ENCODE measurements around the gene ECHS1.

DNA sequence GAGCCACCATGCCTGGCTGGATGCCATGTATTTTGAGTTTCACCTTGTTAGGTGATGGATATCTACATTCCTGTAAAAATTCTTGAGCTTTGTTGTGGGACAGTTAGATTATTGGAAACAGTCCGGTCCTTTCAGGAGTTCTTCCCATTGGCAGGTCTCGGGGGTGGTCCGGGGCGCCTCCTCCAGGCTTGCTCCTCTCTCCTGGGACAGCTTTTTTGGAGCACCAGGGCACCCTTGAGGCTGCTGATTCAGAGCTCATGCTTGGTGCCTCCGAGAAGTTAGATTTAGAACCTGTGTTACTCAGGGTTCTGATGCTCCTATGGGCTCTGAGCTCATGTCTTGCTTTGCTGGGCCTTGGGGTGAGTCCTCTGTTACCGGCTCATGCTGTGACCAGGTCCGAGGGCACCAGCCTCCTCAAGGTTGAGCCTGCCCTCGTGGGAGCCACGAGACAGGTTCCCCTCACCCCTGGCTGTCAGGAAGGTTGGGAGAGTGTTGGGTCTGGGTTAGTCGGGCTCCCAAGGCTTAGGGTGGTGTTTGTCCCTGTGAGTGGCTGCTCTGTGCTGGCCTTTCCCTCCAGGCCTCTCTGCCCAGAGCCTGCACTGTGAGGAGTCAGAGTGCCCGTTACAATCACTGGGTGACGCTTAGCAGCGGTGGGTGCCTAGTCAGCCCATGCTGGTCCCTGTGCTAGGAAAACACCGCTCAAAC is 45.3 kb upstream of the ECHS1 start:
- TF ChIP-seq CTCF (conservative IDR thresholded peaks at IDR 0.05) (no peak), EZH2 (IDR thresholded peaks at IDR 0.05; ENCODE audit: low read depth) (no peak)
